ENCODE data around the gene IL2RG.

The IL2RG gene

GRCh38 chrX:71131510-71131909 lies 20.1 kb upstream of the IL2RG start:
- CTCF ChIA-PET = interaction anchor here (0.8 to 2.1 kb wide), 2 partner anchors 34 to 132 kb away, joined by 3 to 5 read pairs; no protein-coding TSS in a partner anchor
- POLR2A ChIA-PET = interaction anchor here (0.8 kb wide), 1 partner anchor 13 kb away, joined by 3 read pairs; the partner anchor contains the start of gene MED12
- TF ChIP-seq, protein P1, sequence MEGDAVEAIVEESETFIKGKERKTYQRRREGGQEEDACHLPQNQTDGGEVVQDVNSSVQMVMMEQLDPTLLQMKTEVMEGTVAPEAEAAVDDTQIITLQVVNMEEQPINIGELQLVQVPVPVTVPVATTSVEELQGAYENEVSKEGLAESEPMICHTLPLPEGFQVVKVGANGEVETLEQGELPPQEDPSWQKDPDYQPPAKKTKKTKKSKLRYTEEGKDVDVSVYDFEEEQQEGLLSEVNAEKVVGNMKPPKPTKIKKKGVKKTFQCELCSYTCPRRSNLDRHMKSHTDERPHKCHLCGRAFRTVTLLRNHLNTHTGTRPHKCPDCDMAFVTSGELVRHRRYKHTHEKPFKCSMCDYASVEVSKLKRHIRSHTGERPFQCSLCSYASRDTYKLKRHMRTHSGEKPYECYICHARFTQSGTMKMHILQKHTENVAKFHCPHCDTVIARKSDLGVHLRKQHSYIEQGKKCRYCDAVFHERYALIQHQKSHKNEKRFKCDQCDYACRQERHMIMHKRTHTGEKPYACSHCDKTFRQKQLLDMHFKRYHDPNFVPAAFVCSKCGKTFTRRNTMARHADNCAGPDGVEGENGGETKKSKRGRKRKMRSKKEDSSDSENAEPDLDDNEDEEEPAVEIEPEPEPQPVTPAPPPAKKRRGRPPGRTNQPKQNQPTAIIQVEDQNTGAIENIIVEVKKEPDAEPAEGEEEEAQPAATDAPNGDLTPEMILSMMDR (IDR thresholded peaks at IDR 0.05; ENCODE audit: control extremely low read depth, extremely low read depth, low read depth, missing control alignments) = no peak
- DNase-seq (ENCODE audit: extremely low spot score) = no peak

DNA sequence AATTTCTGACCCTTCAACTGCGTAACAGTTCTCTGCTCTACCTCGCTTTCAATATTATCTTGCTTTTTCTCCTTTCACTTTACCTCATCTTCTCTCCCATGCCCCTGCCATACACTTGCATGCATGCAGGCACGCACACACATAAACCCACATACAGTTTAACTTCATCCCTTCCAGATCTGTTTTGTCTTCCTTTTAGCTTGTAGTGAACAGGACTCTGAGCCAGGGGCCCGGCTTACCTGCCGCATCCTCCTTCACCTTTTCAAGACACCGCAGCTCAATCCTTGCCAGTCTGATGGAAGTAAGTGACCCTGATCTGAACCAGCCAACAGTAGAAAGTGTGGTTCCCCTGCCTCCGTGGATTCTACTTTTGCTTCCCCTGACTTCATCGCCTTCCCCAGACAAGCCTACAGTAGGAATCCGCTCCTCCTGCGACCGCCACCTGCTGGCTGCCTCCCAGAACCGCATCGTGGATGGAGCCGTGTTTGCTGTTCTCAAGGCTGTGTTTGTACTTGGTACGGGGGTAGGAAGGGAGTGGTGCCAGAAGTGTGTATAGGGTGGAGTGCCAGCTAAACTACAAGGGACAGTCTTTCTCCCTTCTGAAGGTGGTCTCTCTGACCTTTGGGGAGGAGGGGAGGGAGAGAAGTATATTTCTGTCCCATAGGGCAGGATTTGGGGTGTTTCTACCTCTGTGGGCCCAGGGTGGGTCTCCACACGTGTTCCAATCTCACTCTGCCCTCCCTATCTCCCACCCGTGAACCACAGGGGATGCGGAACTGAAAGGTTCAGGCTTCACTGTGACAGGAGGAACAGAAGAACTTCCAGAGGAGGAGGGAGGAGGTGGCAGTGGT lies 17.8 kb upstream of the IL2RG start:
- POLR2A ChIA-PET = no interaction called here
- CTCF ChIA-PET = interaction anchor here (0.7 to 2.5 kb wide), 10 partner anchors 8 to 131 kb away, joined by 3 to 23 read pairs (median 6); partner anchors contain the start of genes CXorf65 and MED12
- DNase-seq (ENCODE audit: extremely low spot score) = peak; percentile 65
- TF ChIP-seq, protein P1 (IDR thresholded peaks at IDR 0.05; ENCODE audit: control extremely low read depth, extremely low read depth, low read depth, missing control alignments) = peak; percentile 73

GRCh38 chrX:71128166-71128833 lies 16.9 kb upstream of the IL2RG start:
- ChIA-PET CTCF (interaction anchor here (0.7 to 2.5 kb wide), 8 partner anchors 7 to 130 kb away, joined by 3 to 23 read pairs (median 8); partner anchors contain the start of genes CXorf65 and MED12), POLR2A (interaction anchor here (0.8 kb wide), 1 partner anchor 10 kb away, joined by 3 read pairs; the partner anchor contains the start of gene MED12)
- no peak for DNase-seq (ENCODE audit: extremely low spot score)
- TF ChIP-seq, protein P1 (IDR thresholded peaks at IDR 0.05; ENCODE audit: control extremely low read depth, extremely low read depth, low read depth, missing control alignments) = no peak

DNA sequence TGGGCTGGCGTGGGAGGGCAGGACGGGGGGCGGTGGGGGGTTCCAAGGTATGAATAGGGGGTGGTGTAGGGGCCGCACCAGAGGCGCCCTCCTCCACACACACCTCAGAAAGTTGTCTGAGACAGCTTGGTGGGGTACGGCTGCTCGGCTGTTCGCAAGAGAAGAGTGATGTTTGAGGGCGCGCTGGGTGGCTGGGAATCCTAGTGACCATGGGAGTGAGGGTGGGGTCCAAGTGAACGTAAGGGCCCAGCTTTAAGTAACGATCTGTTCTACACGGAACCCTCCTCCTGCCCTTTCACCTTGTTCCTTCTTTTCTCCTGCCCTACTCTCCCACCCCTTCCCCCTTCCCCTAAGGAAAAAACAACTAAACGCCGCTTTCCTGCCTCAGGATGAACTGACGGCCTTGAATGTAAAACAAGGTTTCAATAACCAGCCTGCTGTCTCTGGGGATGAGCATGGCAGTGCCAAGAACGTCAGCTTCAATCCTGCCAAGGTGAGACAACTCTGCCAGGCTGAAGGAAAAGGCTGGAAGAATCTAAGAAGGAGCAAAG lies 7.7 kb upstream of the IL2RG start:
- TF ChIP-seq, protein P1 (IDR thresholded peaks at IDR 0.05; ENCODE audit: control extremely low read depth, extremely low read depth, low read depth, missing control alignments) = no peak
- ChIA-PET POLR2A (interaction anchor here (0.6 to 1.5 kb wide), 6 partner anchors 8 to 504 kb away, joined by 3 to 8 read pairs (median 4); no protein-coding TSS in a partner anchor), CTCF (interaction anchor here (1.1 to 3.2 kb wide), 6 partner anchors 9 to 148 kb away, joined by 3 to 23 read pairs (median 8); no protein-coding TSS in a partner anchor)
- DNase-seq (ENCODE audit: extremely low spot score) = no peak

GRCh38 chrX:71118032-71118984 lies 6.9 kb upstream of the IL2RG start, which contains the start of gene MED12:
TSS of gene MED12 (plus strand) at chrX:71118596. CDS start at chrX:71118755, 159 bp downstream.
- CTCF ChIA-PET = interaction anchor here (0.6 to 3.2 kb wide), 9 partner anchors 8 to 147 kb away, joined by 3 to 23 read pairs (median 7); no protein-coding TSS in a partner anchor
- peak; percentile 86 for DNase-seq (ENCODE audit: extremely low spot score)
- POLR2A ChIA-PET = interaction anchor here (0.6 to 1.5 kb wide), 8 partner anchors 8 to 504 kb away, joined by 3 to 8 read pairs (median 4); no protein-coding TSS in a partner anchor
- TF ChIP-seq, protein P1 (IDR thresholded peaks at IDR 0.05; ENCODE audit: control extremely low read depth, extremely low read depth, low read depth, missing control alignments) = no peak
